Endodermal cell (in vitro differentiated cells): ENCODE data around the gene C12orf42. TPM values are rescaled to one million over a fixed set of nuclear protein-coding genes. Genes with fewer than 3 reads are reported as not detected.
"Not testable (repeated sequence)": the region's sequence is repeated elsewhere in the genome, so short reads cannot be mapped to it uniquely, and the experiment has no call there.

Experiments used
- DNase-seq: peaks from one replicate; pipeline ENCODE4 v3.0.0-alpha.2; 2017
- H3K27ac ChIP-seq: 2 replicates; pipeline ENCODE4 v1.5.1; 2013; ENCODE audit warnings: mild to moderate bottlenecking, low read depth, low read length, moderate library complexity
- H3K27me3 ChIP-seq: 2 replicates; pipeline ENCODE4 v1.6.1; 2013; ENCODE audit warnings: mild to moderate bottlenecking, low read length, moderate library complexity; ENCODE audit not compliant: insufficient read depth, control insufficient read depth, poor library complexity, severe bottlenecking
- H3K36me3 ChIP-seq: 2 replicates; pipeline ENCODE4 v1.7.0; 2013; ENCODE audit warnings: mild to moderate bottlenecking, low read length, moderate library complexity; ENCODE audit not compliant: control insufficient read depth, insufficient read depth
- H3K4me1 ChIP-seq: one replicate; pipeline ENCODE4 v1.7.0; 2013; ENCODE audit warnings: low read length; ENCODE audit not compliant: control insufficient read depth, insufficient read depth
- H3K4me3 ChIP-seq: 2 replicates; pipeline ENCODE4 v1.5.1; 2013; ENCODE audit warnings: mild to moderate bottlenecking, low read length, moderate library complexity
- H3K9ac ChIP-seq: 2 replicates; pipeline ENCODE4 v1.6.1; 2013; ENCODE audit warnings: mild to moderate bottlenecking, low read length, moderate library complexity; ENCODE audit not compliant: poor library complexity, severe bottlenecking; ENCODE audit errors: extremely low read depth
- H3K9me3 ChIP-seq: 2 replicates; pipeline ENCODE4 v1.6.1; 2013; ENCODE audit warnings: mild to moderate bottlenecking, low read length, moderate library complexity; ENCODE audit not compliant: control insufficient read depth
- H3K27ac Mint-ChIP-seq: 2 replicates; pipeline ENCODE4 v1.8.0; 2020; ENCODE audit warnings: mixed read lengths
- H3K27me3 Mint-ChIP-seq: 2 replicates; pipeline ENCODE4 v1.8.0; 2021; ENCODE audit warnings: mild to moderate bottlenecking, mixed read lengths; ENCODE audit not compliant: insufficient read depth
- H3K36me3 Mint-ChIP-seq: 2 replicates; pipeline ENCODE4 v1.8.0; 2020; ENCODE audit warnings: low read depth, mixed read lengths
- H3K4me1 Mint-ChIP-seq: 2 replicates; pipeline ENCODE4 v1.8.0; 2020; ENCODE audit warnings: mixed read lengths
- H3K4me3 Mint-ChIP-seq: 2 replicates; pipeline ENCODE4 v1.8.0; 2020; ENCODE audit warnings: mild to moderate bottlenecking, moderate library complexity, mixed read lengths
- H3K9me3 Mint-ChIP-seq: 2 replicates; pipeline ENCODE4 v1.8.0; 2020; ENCODE audit warnings: mild to moderate bottlenecking, mixed read lengths
- CTCF ChIP-seq: fragments of 200-600 bp; sonication (generic); conservative IDR thresholded peaks from 2 replicates; pipeline ENCODE4 v1.5.0; 2021; ENCODE audit warnings: antibody characterized with exemption, mild to moderate bottlenecking
- WGBS, 2 experiments: methylation state at CpG; one replicate each; pipeline versions ENCODE4 v1.1.5 to v1.1.7; 2013; ENCODE audit warnings: missing lambda C conversion rate in 2 of 2, mixed read lengths in 1 of 2; ENCODE audit not compliant: insufficient coverage in 1 of 2, insufficient read length in 1 of 2; 5-methylcytosine and 5-hydroxymethylcytosine counted together
- total RNA-seq, 2 donors: library from RNA; stranded (reverse); fragmentation: NEBNext Ultra II Directional in 1 of 2; extraction: Animal tissue kit (Norgen Biotek cat#: 25700) in 1 of 2; gene quantifications; 2 replicates in 1 of 2; 3 replicates in 1 of 2; pipeline ENCODE4 v1.2.1, GENCODE V29; 2021

The C12orf42 gene
- total RNA-seq, 2 donors from 2014 or later = not detected

DNA sequence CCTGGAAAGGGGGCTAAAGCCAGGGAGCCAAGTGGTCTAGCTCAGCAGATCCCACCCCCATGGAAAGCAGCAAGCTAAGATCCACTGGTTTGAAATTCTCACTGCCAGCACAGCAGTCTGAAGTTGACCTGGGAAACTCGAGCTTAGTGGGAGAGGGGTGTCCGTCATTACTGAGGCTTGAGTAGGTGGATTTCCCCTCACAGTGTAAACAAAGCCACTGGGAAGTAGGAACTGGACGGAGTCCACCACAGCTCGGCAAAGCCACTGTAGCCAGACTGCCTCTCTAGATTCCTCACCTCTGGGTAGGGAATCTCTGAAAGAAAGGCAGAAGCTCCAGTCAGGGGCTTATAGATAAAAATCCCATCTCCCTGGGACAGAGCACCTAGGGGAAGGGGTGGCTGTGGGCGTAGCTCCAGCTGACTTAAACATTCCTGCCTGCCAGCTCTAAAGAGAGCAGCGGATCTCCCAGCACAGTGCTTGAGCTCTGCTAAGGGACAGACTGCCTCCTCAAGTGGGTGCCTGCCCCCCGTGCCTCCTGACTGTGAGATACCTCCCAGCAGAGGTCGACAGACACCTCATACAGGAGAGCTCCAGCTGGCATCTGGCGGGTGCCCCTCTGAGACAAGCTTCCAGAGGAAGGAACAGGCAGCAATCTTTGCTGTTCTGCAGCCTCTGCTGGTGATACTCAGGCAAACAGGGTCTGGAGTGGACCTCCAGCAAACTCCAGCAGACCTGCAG, 70.8 kb downstream of the C12orf42 start:
- H3K9me3 Mint-ChIP-seq, H3K9ac ChIP-seq, H3K9me3 ChIP-seq, H3K4me1 ChIP-seq, H3K36me3 ChIP-seq, H3K4me3 Mint-ChIP-seq, H3K27ac ChIP-seq, H3K36me3 Mint-ChIP-seq, H3K4me3 ChIP-seq, H3K27ac Mint-ChIP-seq: not testable (repeated sequence)
- WGBS, 2 experiments = 81 to 94% methylated on average over 3 to 9 of the region's 9 CpGs
- peak; percentile 52 for DNase-seq
- Mint-ChIP-seq H3K4me1 (peaks cover 13% of the 10 kb centered on the region), H3K27me3 (peaks cover 12% of the 10 kb centered on the region)
- peak; percentile 16 for TF ChIP-seq CTCF
- H3K27me3 ChIP-seq = peaks cover 12% of the 10 kb centered on the region

- no peak overlapping the region for H3K27ac Mint-ChIP-seq
- peaks cover 13% of the 10 kb centered on the region for H3K4me1 Mint-ChIP-seq
- Histone ChIP-seq H3K9ac (no peak overlapping the region), H3K4me3 (no peak overlapping the region), H3K36me3 (no peaks in the 10 kb centered on the region), H3K27ac (peak overlapping the region; percentile 64), H3K4me1 (no peaks in the 10 kb centered on the region), H3K9me3 (no peaks in the 10 kb centered on the region), H3K27me3 (peaks cover 27% of the 10 kb centered on the region)
- no peak for TF ChIP-seq CTCF
- WGBS, 2 experiments = 92% methylated on average over 1 to 2 of the region's 2 CpGs
- H3K36me3 Mint-ChIP-seq = no peaks in the 10 kb centered on the region
- no peak for DNase-seq
- H3K4me3 Mint-ChIP-seq = no peak overlapping the region
- H3K27me3 Mint-ChIP-seq = peaks cover 12% of the 10 kb centered on the region
- peaks cover 4% of the 10 kb centered on the region for H3K9me3 Mint-ChIP-seq
These were observed 72.3 kb downstream of the C12orf42 start for GRCh38 chr12:103423516-103423910.

GRCh38 chr12:103422746-103423515, 72.8 kb downstream of the C12orf42 start:
- H3K36me3 ChIP-seq = no peaks in the 10 kb centered on the region
- H3K4me3 ChIP-seq = no peak overlapping the region
- TF ChIP-seq CTCF = no peak
- H3K27me3 Mint-ChIP-seq = peaks cover 12% of the 10 kb centered on the region
- no peaks in the 10 kb centered on the region for H3K4me1 ChIP-seq
- peak overlapping the region; percentile 64 for H3K27ac ChIP-seq
- no peaks in the 10 kb centered on the region for H3K36me3 Mint-ChIP-seq
- peaks cover 4% of the 10 kb centered on the region for H3K9me3 Mint-ChIP-seq
- no peaks in the 10 kb centered on the region for H3K9me3 ChIP-seq
- DNase-seq = peak; percentile 60
- no peak overlapping the region for H3K4me3 Mint-ChIP-seq
- 44 to 64% methylated on average over 3 to 4 of the region's 4 CpGs for WGBS, 2 experiments
- no peak overlapping the region for H3K9ac ChIP-seq
- peaks cover 30% of the 10 kb centered on the region for H3K27me3 ChIP-seq
- H3K27ac Mint-ChIP-seq = no peak overlapping the region
- peaks cover 13% of the 10 kb centered on the region for H3K4me1 Mint-ChIP-seq
